HG03442 (cell line): Measurements from ENCODE around the gene TTL.

Source experiments
- ATAC-seq: cut with Tn5 transposase; IDR thresholded peaks from one replicate; pipeline ENCODE4 v1.9.1; 2021; ENCODE audit warnings: mild to moderate bottlenecking, moderate library complexity; ENCODE audit not compliant: unreplicated experiment

TTL gene

GRCh38 chr2:112580084-112580483, 98.1 kb downstream of the TTL start:
- ATAC-seq: no peak

DNA sequence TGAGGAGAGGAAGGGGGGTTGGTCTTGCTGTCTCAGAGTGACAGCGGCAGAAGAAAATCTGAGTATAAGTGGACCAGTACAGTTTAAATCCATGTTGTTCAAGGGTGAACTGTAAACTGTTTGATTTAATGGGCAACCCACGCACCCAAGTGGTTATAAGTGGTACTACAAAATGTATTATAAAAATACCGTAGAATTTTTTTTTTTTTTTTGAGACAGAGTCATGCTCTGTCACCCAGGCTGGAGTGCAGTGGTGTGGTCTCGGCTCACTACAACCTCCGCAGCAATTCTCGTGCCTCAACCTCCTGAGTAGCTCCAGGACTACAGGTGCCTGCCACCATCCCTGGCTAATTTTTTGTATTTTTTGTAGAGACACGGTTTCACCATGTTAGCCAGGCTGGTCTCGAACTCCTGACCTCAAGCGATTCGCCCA, 100.4 kb downstream of the TTL start:
- no peak for ATAC-seq

- ATAC-seq: no peak
Observed at GRCh38 chr2:112583497-112584133, 101.7 kb downstream of the TTL start.

DNA sequence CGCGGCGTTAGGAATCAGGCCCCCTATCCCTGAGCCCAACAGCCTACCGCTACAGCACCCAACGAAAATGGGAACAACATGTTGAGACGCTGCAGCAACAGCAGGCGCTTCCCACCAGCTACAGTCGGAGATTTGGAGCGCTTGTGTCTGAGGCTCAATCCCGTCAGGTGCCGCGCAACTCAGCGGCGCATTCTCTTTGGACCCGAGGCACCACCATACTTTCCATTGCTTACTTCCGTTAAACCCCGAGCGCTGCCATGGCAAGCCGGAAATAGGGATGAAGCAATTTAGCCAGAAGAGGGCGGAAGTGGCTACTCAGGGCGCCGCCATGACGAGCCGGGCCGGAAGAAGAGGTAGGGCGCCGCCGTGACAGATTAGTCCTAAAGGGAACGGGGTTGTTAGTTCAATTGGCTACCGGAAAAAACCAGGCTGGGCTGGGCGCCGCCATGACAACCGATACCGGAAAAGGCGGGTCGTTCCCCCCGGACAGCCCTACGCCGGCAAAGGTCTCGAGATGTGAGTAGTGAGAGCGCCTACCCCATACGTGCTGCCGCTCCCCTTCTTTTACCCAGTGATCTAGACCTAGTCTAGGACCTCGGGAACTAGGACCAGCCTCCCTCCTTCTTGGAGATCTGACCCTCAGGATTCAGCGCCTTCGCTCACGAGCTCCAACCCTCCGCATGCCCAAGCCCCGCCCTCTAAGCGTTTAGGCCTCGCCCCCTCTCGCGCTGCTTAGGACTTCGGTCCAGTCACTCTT, 102.4 kb downstream of the TTL start, which contains the start of gene CHCHD5:
Gene CHCHD5, plus strand, starts transcription at position 476 of the 757 bp plus-strand sequence. Its CDS starts 39 bp downstream, at position 515.
- peak; percentile 84 for ATAC-seq

GRCh38 chr2:112584891-112585250, 102.9 kb downstream of the TTL start:
- no peak for ATAC-seq

GRCh38 chr2:112585400-112585799, 103.4 kb downstream of the TTL start:
- no peak for ATAC-seq

- no peak for ATAC-seq
Observed at GRCh38 chr2:112585873-112586464, 104.0 kb downstream of the TTL start.

GRCh38 chr2:112588611-112589045, 106.7 kb downstream of the TTL start:
- ATAC-seq: no peak
